NCI-H748 treated with DMSO at 0.1 percent for 48 hours (cell line): Measurements from ENCODE around the gene MAPK8IP1.
"Not testable (repeated sequence)": the region's sequence is repeated elsewhere in the genome, so short reads cannot be mapped to it uniquely, and the experiment has no call there.

ENCODE experiments used
- DNase-seq: peaks from one replicate; lab custom pipeline; 2025; lab: John Stamatoyannopoulos, UW

Gene MAPK8IP1

DNA sequence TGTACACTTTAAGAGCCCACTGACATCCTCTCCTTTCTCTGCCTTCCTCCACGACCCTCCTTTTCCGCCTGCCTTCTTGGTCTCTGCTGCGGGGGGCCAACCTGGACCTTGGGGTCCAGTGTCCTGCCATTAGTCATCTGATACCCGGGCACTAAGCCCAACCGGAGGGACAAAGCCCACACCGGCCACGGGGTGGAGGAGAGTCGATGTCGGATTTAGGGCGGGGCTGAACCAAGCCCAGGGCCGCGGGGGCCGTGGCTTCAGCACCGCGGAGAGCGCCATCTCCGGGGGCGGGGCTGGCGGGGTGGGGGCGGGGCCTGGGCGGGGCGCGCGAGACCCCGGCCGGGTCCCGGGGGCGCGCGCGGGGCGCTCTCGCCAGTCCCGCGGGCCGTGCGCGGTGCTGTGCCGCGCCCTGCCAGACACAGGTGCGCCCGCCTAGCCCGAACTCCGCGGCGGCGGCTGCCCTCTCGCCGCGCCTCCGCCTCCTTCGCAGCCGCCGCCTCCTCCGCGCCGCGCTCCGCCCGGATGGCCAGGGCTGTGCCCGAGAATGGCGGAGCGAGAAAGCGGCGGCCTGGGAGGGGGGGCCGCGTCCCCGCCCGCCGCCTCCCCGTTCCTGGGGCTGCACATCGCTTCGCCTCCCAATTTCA, at the start of gene MAPK8IP1:
MAPK8IP1 (plus strand) TSS at position 378 of the 647 bp plus-strand sequence; CDS start at position 548, 170 bp downstream.
- peak; percentile 58 for DNase-seq

- no peak for DNase-seq
Observed at GRCh38 chr11:45839204-45839603, 46.2 kb upstream of the MAPK8IP1 start.

GRCh38 chr11:45840251-45840650, 45.2 kb upstream of the MAPK8IP1 start:
- not testable (repeated sequence) for DNase-seq

DNA sequence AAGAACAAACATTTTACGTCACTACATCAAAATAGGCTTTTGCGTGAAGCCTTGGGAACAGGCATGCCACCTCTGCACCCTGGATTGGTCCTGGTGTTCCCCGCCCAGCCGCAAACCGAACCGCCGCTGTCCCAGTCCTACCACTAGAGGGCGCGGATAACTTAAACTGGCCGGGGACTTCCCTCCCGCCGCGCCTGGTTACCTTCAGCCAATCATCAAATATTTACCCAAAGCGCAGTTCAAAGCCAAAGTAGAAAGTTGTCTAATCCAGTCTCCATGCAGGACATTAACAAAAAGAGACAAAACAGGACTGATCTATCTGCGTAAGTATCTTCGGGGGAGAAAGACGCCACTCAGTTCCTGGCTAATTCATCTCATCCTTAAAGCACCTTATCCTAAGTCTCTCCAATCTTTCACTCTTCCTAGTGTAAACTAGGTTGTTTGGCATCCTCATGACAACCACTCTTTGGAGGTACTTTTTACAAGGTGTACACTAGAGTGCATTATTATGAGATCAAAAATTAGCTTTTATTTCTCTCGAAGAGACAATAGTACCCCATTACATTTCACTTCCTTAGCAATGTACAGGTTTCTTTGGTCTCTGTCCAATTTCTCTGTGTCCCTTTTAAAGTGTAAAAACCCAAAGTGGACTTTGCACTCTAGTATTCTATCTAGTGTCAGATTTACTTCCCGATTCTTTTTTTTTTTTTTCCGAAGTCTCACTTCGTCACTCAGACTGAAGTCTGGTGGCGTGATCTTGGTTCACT, 42.1 kb upstream of the MAPK8IP1 start:
- peak; percentile 86 for DNase-seq

GRCh38 chr11:45844822-45845578, 40.5 kb upstream of the MAPK8IP1 start:
- no peak for DNase-seq

- no peak for DNase-seq
Observed at GRCh38 chr11:45846174-45846675, 39.2 kb upstream of the MAPK8IP1 start.

GRCh38 chr11:45846974-45847910, 38.2 kb upstream of the MAPK8IP1 start, which contains the start of gene CRY2:
Gene CRY2 (plus strand): TSS chr11:45847475. CDS start chr11:45847491, 16 bp downstream.
- DNase-seq: peak; percentile 87

GRCh38 chr11:45847911-45848316, 37.5 kb upstream of the MAPK8IP1 start:
- DNase-seq: peak; percentile 36

DNA sequence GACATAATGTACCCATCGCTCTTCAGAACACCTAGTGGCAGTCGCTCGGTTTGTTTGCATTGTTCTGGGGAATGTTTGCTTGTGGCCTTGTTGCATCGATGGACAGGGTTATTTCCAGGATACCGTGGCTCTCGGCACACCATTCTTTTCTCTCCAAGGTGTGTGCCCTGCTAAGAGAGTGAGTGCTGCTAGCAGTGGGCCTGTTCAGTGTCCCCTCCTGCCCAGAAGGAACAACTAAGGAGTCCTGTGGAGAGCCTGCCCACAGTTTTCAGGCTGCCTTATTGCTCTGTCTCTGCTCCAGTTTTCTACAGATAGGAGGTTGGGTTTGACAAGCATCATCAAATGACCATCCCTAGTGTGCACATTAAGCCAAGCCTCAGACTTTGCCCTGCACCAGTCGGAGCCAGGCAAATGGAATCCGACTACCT, 36.8 kb upstream of the MAPK8IP1 start:
- DNase-seq: no peak

DNA sequence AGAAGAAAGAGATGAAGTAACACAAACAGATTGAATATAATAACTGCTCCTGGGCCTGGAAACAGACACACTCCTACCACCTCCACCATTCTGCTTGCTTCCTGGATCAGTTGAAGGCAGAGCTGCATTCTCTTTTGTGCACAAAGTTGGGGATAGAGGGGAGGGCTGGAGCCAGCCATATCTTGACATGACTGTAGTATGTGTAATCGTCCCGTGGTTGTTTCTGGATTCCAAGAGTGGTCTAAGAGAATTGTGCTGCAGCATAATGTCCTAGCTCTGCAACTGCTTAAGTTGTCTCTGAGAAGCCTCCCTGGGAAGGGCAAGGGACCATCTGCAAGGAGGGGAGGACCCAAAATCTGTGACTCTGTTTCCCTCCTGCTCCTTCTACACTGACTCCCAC, 35.0 kb upstream of the MAPK8IP1 start:
- no peak for DNase-seq

GRCh38 chr11:45851228-45851627, 34.2 kb upstream of the MAPK8IP1 start:
- no peak for DNase-seq

GRCh38 chr11:45852018-45852711, 33.3 kb upstream of the MAPK8IP1 start:
- no peak for DNase-seq

- DNase-seq: no peak
Observed at GRCh38 chr11:45852712-45853101, 32.7 kb upstream of the MAPK8IP1 start.

DNA sequence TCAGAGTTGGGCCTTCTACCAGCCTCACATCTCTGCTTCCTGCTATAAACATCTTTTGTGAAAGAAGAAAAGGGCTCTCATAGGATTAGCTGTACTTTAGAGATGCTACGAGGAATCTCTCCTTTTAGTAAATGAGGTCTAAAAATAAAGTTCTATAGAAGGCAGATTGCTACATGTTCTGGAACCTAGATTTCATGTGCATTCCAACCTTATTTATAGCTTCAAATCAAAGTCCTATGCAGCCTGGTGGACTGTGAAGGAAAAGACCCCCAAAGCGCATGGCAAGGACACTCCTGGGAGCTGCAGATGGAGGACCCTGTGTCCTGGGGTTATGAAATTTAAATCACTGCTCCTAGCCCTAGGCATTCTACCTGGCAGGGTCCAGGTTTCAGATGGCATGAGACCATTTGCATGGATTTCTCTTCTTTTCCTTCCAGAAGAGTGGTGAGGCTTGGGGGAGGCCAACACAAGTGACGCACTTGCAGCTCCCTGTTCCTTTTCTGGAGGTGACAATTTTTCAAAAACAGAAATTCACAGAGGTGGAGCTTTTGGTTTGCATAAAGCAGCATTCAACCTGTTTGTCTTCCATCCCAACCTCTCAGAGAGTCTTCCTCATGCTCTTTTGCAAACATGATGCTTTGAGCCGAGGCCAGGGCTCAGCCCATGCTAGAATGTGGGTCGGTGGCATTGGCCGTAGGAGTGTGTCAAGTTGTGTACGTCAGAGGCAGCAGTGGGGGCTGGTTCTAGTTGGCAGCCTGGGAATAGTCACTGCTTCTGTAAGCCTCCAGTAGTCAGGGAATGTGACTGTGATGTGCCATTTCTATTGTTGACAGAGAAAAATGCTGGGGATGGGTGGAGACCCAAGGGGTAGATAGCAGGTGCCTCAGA, 31.9 kb upstream of the MAPK8IP1 start:
- DNase-seq: no peak

GRCh38 chr11:45855308-45855707, 30.1 kb upstream of the MAPK8IP1 start:
- no peak for DNase-seq

- DNase-seq: no peak
Observed at GRCh38 chr11:45856044-45856468, 29.4 kb upstream of the MAPK8IP1 start.

DNA sequence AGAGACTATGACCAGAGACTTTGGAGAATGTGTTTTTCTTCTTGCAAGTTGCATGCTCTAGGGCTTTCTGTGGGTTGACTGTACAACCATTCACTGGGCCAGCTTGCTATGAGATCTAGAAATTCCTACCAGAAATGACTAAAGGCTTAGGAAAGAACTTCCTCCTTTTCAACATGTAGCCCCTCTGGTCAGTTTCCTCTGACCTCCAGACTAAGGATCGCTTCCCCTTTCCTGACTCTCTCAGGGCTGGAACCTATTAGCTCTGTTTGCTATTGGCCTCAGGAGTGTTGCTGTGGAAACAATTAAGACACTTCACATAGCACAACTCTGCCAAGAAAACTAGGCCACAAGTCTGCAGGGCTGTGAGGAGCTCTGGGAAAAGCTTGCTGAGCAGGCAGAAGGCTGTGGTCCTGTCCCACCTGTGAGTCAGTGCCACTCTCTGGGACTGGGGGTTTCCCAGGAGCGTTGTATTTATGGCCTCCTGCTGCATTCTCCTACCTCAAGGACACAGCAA, 27.4 kb upstream of the MAPK8IP1 start:
- no peak for DNase-seq

GRCh38 chr11:45858751-45859398, 26.6 kb upstream of the MAPK8IP1 start:
- no peak for DNase-seq

- DNase-seq: no peak
Observed at GRCh38 chr11:45859661-45860140, 25.8 kb upstream of the MAPK8IP1 start.
